T47D (cell line): ENCODE data around the gene EDC4.

ENCODE experiments used
- DNase-seq, 2 experiments: peaks; one replicate each; pipeline versions ENCODE4 v3.0.0 to v3.0.0-alpha.2; 2011 to 2012; ENCODE audit warnings: low read depth in 1 of 2, low spot score in 1 of 2
- JUND ChIP-seq: IDR thresholded peaks from 2 replicates; pipeline ENCODE4 v1.6.1; 2012; ENCODE audit warnings: low read depth
- in situ Hi-C: cut with HindIII; loops from 2 replicates; pipeline ENCODE4 v1.10.0; 2016; ENCODE audit warnings: low sequenced_read_pairs, low pct_unique_long_range_greater_than_20kb

The EDC4 gene

DNA sequence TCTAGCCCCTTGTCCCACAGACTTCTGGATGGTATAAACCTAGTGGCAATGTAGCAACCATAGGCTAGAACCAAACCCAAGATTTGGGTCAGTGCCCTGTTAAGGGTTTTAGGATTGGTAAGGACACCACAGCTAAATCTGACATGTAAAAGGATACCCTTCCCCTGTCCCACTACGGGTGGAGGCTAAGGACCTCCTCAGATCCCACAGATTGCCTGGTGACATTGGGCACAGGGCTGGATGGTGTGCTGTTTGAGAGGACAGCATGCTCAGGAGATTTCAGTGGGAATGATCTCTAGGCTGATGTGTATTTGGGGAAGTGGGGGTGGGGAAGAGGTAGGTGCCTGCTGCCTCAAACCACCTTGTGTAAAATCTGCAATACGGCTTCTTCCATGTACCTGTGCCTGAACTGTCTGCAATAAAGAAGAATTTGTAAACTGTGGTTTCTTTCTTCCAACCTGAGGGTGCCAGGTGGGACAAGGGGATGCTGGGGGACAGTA, 671 bp upstream of the EDC4 start:
- no peak for TF ChIP-seq JUND
- DNase-seq = no peak
- in situ Hi-C loops = no loop called here

DNA sequence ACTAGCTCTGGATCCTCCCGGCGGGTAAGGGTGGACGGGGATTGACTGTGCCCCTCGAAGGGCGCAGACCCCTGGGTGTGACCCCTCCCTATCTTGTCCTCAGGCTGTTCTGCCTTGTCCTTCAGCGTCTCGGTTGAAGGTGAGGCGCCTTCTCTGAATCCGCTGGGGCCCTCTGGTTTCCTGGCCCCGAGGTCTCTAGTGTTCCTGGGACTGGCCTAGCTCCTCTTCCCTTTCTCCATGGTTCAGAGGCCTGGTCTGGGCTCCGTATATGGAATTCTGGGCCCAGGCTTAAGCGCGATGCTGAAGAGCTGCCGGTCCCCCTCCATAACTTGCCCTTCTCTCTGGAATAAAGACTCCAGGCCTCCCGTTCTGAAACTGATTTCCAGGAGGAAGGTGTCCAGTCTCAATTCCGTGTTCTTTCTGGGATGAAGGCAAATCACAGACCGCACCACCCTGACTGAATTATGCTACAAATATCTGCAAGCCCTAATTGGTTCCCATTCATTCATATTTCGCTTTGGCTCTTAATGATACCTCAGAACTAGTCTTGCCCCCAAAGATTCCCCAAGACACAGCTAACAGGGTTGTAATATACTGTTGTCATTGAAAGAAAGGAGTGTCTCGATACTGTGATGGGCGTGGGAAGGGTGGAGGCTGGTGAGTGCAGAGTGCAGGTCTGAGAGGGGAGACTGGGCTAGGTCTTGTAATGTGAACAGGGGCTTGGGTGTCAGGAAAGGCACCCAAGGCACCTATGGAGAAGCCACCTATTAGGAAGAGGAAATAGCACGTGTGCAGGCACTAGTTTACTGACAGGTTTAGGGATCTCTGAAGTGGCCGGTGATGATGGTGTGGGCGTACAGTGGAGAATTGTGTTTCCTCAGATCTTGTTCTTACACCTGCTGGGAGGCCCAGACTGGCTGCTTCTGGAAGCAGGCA, 851 bp downstream of the EDC4 start:
- no peak for TF ChIP-seq JUND
- in situ Hi-C loops = no loop called here
- no peak for DNase-seq

DNA sequence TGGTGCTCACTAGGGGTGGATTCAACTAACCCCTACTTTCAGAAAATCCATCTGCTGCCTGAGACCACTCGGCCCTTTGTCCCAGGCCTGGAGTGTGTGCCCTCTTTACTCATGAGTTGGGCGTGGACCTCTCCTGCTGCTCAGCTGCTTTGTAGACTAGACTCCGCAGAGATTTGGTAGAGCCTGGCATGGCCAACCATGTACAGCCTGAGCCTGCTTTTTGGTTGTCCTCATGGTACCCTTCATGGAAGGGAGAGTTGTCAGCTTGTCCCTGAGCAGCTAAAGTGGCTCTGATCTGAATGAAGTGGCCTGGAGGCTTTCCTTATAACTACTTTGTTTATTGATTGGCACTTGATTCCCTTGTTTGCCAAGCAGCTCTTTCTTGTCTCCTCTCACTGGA, 1.5 kb downstream of the EDC4 start:
- in situ Hi-C loops = no loop called here
- DNase-seq = no peak
- no peak for TF ChIP-seq JUND

DNA sequence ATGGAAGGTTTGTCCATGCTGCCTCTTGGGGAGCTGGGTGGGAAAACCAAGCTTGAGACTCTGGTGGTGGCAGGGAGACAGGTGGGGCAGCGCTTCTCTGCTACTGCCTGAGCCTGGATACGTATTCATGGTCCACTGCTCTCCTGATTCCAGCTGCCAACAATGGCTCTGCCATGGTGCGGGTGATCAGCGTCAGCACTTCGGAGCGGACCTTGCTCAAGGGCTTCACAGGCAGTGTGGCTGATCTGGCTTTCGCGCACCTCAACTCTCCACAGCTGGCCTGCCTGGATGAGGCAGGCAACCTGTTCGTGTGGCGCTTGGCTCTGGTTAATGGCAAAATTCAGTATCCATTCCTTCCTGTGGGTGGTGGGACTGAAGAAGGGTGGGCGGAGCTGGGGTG, 4.2 kb downstream of the EDC4 start:
- in situ Hi-C loops = no loop called here
- DNase-seq = no peak
- no peak for TF ChIP-seq JUND

DNA sequence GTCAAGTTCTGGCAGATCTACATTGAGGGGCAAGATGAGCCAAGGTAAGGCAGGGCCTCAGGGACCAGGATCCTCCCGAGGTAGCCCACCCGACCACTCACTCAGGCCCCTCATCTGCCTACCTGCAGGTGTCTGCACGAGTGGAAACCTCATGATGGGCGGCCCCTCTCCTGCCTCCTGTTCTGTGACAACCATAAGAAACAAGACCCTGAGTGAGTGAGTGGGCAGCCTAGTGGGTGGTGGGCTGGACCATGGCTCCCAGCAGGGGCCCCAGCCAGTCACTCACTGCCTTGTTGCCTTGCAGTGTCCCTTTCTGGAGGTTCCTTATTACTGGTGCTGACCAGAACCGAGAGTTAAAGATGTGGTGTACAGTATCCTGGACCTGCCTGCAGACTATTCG, 5.4 kb downstream of the EDC4 start:
- in situ Hi-C loops = no loop called here
- TF ChIP-seq JUND = no peak
- DNase-seq = no peak

DNA sequence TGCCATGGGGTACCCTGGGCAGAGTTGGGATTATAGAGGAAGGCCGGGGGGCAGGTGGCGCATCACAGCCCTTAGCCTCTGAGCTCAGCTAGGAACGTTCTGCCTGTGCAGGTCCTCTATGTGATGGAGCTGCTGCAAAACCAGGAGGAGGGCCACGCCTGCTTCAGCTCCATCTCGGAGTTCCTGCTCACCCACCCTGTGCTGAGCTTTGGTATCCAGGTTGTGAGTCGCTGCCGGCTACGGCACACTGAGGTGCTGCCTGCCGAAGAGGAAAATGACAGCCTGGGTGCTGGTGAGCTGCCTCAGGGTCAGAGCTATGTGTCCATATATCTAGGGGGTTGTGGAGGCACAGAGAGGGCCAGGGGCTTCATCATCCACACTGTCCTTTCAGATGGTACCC, 6.0 kb downstream of the EDC4 start:
- TF ChIP-seq JUND = no peak

DNA sequence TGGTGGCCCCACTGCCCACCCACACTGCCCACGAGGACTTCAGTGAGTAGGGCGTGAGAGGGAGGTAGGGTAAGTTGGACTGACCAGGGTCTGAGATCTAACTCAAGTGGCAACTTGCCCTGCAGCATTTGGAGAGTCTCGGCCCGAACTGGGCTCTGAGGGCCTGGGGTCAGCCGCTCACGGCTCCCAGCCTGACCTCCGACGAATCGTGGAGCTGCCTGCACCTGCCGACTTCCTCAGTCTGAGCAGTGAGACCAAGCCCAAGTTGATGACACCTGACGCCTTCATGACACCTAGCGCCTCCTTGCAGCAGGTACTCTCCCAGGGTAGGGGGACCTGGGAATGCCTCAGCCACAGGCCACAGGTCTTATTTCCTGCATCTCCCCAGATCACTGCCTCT, 6.6 kb downstream of the EDC4 start:
- no peak for DNase-seq
- TF ChIP-seq JUND = no peak
- in situ Hi-C loops = no loop called here

More for the DNA sequence above, 6.0 kb downstream of the EDC4 start:
- in situ Hi-C loops = no loop called here
- DNase-seq = no peak

DNA sequence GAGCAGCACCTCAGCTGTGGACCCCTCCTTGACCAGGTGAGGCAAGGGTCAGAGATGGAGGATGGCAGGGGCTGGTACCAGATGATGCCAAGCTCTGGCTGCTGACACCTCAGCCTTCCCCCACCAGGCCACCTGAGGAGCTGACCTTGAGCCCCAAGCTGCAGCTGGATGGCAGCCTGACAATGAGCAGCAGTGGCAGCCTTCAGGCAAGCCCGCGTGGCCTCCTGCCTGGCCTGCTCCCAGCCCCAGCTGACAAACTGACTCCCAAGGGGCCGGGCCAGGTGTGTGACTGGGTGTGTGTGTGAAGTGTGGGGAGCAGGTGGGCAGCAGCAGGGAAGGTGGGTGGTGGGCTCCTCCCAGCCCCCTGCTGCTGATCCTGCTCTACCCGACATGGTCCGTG, 7.1 kb downstream of the EDC4 start:
- DNase-seq = no peak
- in situ Hi-C loops = no loop called here
- TF ChIP-seq JUND = no peak

DNA sequence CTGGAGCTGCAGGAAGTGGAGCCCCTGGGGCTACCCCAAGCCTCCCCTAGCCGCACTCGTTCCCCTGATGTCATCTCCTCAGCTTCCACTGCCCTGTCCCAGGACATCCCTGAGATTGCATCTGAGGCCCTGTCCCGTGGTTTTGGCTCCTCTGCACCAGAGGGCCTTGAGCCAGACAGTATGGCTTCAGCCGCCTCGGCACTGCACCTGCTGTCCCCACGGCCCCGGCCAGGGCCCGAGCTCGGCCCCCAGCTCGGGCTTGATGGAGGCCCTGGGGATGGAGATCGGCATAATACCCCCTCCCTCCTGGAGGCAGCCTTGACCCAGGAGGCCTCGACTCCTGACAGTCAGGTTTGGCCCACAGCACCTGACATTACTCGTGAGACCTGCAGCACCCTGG, 7.7 kb downstream of the EDC4 start:
- TF ChIP-seq JUND = no peak
- no peak for DNase-seq
- in situ Hi-C loops = no loop called here

DNA sequence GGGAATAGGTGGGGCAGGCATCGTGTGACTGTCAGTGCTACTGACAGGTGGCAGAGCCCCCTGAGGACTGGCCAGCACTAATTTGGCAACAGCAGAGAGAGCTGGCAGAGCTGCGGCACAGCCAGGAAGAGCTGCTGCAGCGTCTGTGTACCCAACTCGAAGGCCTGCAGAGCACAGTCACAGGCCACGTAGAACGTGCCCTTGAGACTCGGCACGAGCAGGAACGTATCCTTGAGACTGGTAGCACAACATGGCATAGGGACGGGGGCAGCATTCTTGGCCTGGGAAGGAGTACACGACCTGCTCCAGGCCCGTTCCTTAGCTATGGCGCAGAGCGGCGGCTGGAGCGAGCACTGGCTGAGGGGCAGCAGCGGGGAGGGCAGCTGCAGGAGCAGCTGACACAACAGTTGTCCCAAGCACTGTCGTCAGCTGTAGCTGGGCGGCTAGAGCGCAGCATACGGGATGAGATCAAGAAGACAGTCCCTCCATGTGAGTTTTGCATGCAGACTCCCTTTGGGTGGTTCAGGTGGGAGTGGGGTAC, 8.8 kb downstream of the EDC4 start:
- no peak for DNase-seq
- TF ChIP-seq JUND = no peak
- in situ Hi-C loops = no loop called here

DNA sequence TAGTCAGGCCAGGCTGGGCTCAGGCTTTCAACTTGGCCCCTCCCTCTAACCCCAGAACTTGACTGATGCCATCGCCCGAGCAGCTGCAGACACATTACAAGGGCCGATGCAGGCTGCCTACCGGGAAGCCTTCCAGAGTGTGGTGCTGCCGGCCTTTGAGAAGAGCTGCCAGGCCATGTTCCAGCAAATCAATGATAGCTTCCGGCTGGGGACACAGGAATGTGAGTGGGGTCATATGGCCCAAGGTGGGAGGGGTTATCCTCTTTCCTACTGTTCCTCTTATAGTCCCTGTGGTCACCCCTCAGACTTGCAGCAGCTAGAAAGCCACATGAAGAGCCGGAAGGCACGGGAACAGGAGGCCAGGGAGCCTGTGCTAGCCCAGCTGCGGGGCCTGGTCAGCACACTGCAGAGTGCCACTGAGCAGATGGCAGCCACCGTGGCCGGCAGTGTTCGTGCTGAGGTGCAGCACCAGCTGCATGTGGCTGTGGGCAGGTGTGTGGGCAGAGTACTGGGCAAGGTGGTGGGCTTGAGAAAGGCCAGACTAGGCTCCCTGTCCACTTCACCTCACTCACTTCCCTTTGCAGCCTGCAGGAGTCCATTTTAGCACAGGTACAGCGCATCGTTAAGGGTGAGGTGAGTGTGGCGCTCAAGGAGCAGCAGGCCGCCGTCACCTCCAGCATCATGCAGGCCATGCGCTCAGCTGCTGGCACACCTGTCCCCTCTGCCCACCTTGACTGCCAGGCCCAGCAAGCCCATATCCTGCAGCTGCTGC, 9.7 kb downstream of the EDC4 start:
- TF ChIP-seq JUND = no peak
- DNase-seq = no peak
- in situ Hi-C loops = no loop called here

DNA sequence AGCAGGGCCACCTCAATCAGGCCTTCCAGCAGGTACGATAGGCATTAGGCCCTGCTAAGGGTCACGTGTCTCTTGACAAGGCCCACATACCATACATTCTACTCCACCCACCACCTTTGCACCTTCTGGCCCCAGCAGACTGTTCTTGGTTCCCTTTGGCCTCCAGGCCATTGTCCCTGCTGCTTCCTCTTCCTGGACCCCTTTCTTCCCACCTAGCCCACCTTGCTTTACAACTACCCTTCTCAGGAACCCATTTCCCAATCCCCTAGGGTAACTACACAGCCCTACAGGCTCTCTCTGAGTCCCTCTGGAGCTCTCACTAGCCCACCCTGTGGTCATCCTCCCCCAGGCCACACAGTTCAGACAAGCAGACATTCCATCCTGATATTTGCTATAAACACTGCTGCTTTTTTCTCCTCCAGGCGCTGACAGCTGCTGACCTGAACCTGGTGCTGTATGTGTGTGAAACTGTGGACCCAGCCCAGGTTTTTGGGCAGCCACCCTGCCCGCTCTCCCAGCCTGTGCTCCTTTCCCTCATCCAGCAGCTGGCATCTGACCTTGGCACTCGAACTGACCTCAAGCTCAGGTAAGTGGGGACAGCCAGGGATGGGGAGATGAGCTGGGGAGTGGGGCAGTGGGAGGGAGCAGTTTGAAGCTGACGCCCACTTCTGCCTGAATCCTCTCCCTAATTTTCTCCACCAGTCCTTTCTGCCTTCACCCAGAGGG, 10.5 kb downstream of the EDC4 start:
- in situ Hi-C loops = no loop called here
- TF ChIP-seq JUND = no peak
- DNase-seq = no peak
